GM21381 (cell line): ENCODE measurements around the gene ADAMTS14.

Source experiments
- ATAC-seq: cut with Tn5 transposase; IDR thresholded peaks from one replicate; pipeline ENCODE4 v1.9.1; 2021; ENCODE audit warnings: mild to moderate bottlenecking, moderate library complexity; ENCODE audit not compliant: unreplicated experiment

The ADAMTS14 gene

GRCh38 chr10:70779511-70780369 is 107.4 kb downstream of the ADAMTS14 start:
- ATAC-seq: no peak

GRCh38 chr10:70780370-70780760 is 108.1 kb downstream of the ADAMTS14 start:
- no peak for ATAC-seq

GRCh38 chr10:70780772-70781171 is 108.5 kb downstream of the ADAMTS14 start:
- no peak for ATAC-seq

- no peak for ATAC-seq
These were observed 109.2 kb downstream of the ADAMTS14 start for GRCh38 chr10:70781461-70782051.

GRCh38 chr10:70782086-70782745 is 109.9 kb downstream of the ADAMTS14 start:
- no peak for ATAC-seq

GRCh38 chr10:70782746-70783680 is 110.7 kb downstream of the ADAMTS14 start:
- no peak for ATAC-seq

GRCh38 chr10:70784016-70784415 is 111.7 kb downstream of the ADAMTS14 start:
- no peak for ATAC-seq

- no peak for ATAC-seq
These were observed 112.2 kb downstream of the ADAMTS14 start for GRCh38 chr10:70784471-70784870.

- no peak for ATAC-seq
These were observed 112.9 kb downstream of the ADAMTS14 start, which contains the start of gene TBATA for GRCh38 chr10:70785190-70785589. TSS of gene TBATA (minus strand) at chr10:70785377. CDS start at chr10:70783379, 1,998 bp downstream.

GRCh38 chr10:70786799-70787415 is 114.6 kb downstream of the ADAMTS14 start:
- no peak for ATAC-seq

- ATAC-seq: no peak
These were observed 119.2 kb downstream of the ADAMTS14 start for GRCh38 chr10:70791386-70792039.

- ATAC-seq: no peak
These were observed 123.3 kb downstream of the ADAMTS14 start for GRCh38 chr10:70795613-70796012.

GRCh38 chr10:70797840-70798239 is 125.5 kb downstream of the ADAMTS14 start:
- ATAC-seq: no peak

GRCh38 chr10:70799124-70799523 is 126.8 kb downstream of the ADAMTS14 start:
- ATAC-seq: no peak

- ATAC-seq: no peak
These were observed 129.5 kb downstream of the ADAMTS14 start for GRCh38 chr10:70801854-70802253.

- no peak for ATAC-seq
These were observed 131.6 kb downstream of the ADAMTS14 start for GRCh38 chr10:70803775-70804420.

- no peak for ATAC-seq
These were observed 132.1 kb downstream of the ADAMTS14 start for GRCh38 chr10:70804421-70804808.

GRCh38 chr10:70805619-70806215 is 133.4 kb downstream of the ADAMTS14 start:
- no peak for ATAC-seq

GRCh38 chr10:70806841-70807240 is 134.5 kb downstream of the ADAMTS14 start:
- ATAC-seq: no peak
